Measurements from ENCODE around the gene ABCC4.

DNA sequence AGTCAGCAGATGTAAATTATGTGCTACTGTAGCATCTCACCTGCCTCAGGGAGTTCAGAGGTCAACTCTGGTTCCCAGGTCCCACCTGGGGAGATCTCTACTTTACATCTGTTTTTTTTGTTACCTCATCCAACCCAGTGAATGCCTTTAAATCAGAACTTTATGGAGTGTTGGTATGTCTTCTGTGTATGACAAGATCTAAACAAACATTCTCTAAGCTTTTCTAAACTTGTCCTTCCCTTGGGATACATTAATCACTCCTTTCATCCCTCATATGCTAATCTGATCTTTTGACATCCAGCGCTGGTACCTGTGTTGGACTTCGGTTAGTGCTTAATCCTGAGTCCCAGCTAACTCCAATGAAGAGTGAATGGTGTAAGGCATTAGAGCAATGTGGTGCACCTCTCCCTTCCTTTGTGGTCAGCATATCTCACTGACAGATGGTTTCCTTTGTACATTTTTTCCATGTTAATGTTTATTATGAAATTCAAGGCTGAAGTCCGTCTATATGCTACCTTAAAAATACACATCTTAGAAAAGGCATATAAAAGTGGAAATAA is 213.4 kb downstream of the ABCC4 start:
- TF ChIP-seq CTCF (conservative IDR thresholded peaks at IDR 0.05; ENCODE audit: low read depth, low read length) = no peak
- no peak for TF ChIP-seq EZH2phosphoT487 (IDR thresholded peaks at IDR 0.05; ENCODE audit: borderline replicate concordance, low read length)

Data from PC-3 (cell line).